ENCODE results near the gene CCDC85B.

The CCDC85B gene

GRCh38 chr11:65907878-65908277, 17.4 kb downstream of the CCDC85B start:
- Histone ChIP-seq H3K4me1 (ENCODE audit: control insufficient read depth, insufficient read depth, low read length) (peaks cover 27% of the 10 kb centered on the region), H3K36me3 (ENCODE audit: control insufficient read depth, insufficient read depth, low read length, severe bottlenecking) (no peaks in the 10 kb centered on the region), H3K27me3 (replicated peaks; ENCODE audit: control insufficient read depth, insufficient read depth, low read length) (no peaks in the 10 kb centered on the region), H3K9me3 (ENCODE audit: control insufficient read depth, low read length) (no peaks in the 10 kb centered on the region), H3K4me3 (ENCODE audit: low read length) (no peak overlapping the region), H3K9ac (ENCODE audit: low read length) (no peak overlapping the region)
- no peak for DNase-seq (ENCODE audit: low read depth)

- H3K4me1 ChIP-seq (ENCODE audit: control insufficient read depth, insufficient read depth, low read length) = peaks cover 57% of the 10 kb centered on the region
- peak overlapping the region; percentile 22 for H3K4me3 ChIP-seq (ENCODE audit: low read length)
- H3K36me3 ChIP-seq (ENCODE audit: control insufficient read depth, insufficient read depth, low read length, severe bottlenecking) = no peaks in the 10 kb centered on the region
- no peaks in the 10 kb centered on the region for H3K9me3 ChIP-seq (ENCODE audit: control insufficient read depth, low read length)
- no peaks in the 10 kb centered on the region for H3K27me3 ChIP-seq (replicated peaks; ENCODE audit: control insufficient read depth, insufficient read depth, low read length)
- peak overlapping the region; percentile 76 for H3K9ac ChIP-seq (ENCODE audit: low read length)
- peak; percentile 80 for DNase-seq (ENCODE audit: low read depth)
Observed at GRCh38 chr11:65911682-65912568, 21.5 kb downstream of the CCDC85B start.

GRCh38 chr11:65912845-65913244, 22.4 kb downstream of the CCDC85B start:
- H3K27me3 ChIP-seq (replicated peaks; ENCODE audit: control insufficient read depth, insufficient read depth, low read length) = no peaks in the 10 kb centered on the region
- H3K4me3 ChIP-seq (ENCODE audit: low read length) = no peak overlapping the region
- H3K36me3 ChIP-seq (ENCODE audit: control insufficient read depth, insufficient read depth, low read length, severe bottlenecking) = no peaks in the 10 kb centered on the region
- no peaks in the 10 kb centered on the region for H3K9me3 ChIP-seq (ENCODE audit: control insufficient read depth, low read length)
- H3K4me1 ChIP-seq (ENCODE audit: control insufficient read depth, insufficient read depth, low read length) = peaks cover 67% of the 10 kb centered on the region
- peak overlapping the region; percentile 76 for H3K9ac ChIP-seq (ENCODE audit: low read length)
- DNase-seq (ENCODE audit: low read depth) = peak; percentile 73

- no peaks in the 10 kb centered on the region for H3K9me3 ChIP-seq (ENCODE audit: control insufficient read depth, low read length)
- peak overlapping the region; percentile 96 for H3K4me3 ChIP-seq (ENCODE audit: low read length)
- peak overlapping the region; percentile 85 for H3K9ac ChIP-seq (ENCODE audit: low read length)
- H3K4me1 ChIP-seq (ENCODE audit: control insufficient read depth, insufficient read depth, low read length) = peaks cover 73% of the 10 kb centered on the region
- DNase-seq (ENCODE audit: low read depth) = no peak
- H3K27me3 ChIP-seq (replicated peaks; ENCODE audit: control insufficient read depth, insufficient read depth, low read length) = no peaks in the 10 kb centered on the region
- no peaks in the 10 kb centered on the region for H3K36me3 ChIP-seq (ENCODE audit: control insufficient read depth, insufficient read depth, low read length, severe bottlenecking)
Observed at GRCh38 chr11:65915101-65915820, 24.8 kb downstream of the CCDC85B start.

GRCh38 chr11:65915821-65916251, 25.4 kb downstream of the CCDC85B start:
- H3K4me1 ChIP-seq (ENCODE audit: control insufficient read depth, insufficient read depth, low read length) = peaks cover 79% of the 10 kb centered on the region
- peak overlapping the region; percentile 99 for H3K9ac ChIP-seq (ENCODE audit: low read length)
- no peaks in the 10 kb centered on the region for H3K9me3 ChIP-seq (ENCODE audit: control insufficient read depth, low read length)
- H3K4me3 ChIP-seq (ENCODE audit: low read length) = peak overlapping the region; percentile 96
- H3K27me3 ChIP-seq (replicated peaks; ENCODE audit: control insufficient read depth, insufficient read depth, low read length) = no peaks in the 10 kb centered on the region
- peak; percentile 99 for DNase-seq (ENCODE audit: low read depth)
- H3K36me3 ChIP-seq (ENCODE audit: control insufficient read depth, insufficient read depth, low read length, severe bottlenecking) = no peaks in the 10 kb centered on the region

GRCh38 chr11:65916391-65916790, 25.9 kb downstream of the CCDC85B start:
- H3K4me1 ChIP-seq (ENCODE audit: control insufficient read depth, insufficient read depth, low read length) = peaks cover 76% of the 10 kb centered on the region
- no peaks in the 10 kb centered on the region for H3K36me3 ChIP-seq (ENCODE audit: control insufficient read depth, insufficient read depth, low read length, severe bottlenecking)
- no peaks in the 10 kb centered on the region for H3K9me3 ChIP-seq (ENCODE audit: control insufficient read depth, low read length)
- DNase-seq (ENCODE audit: low read depth) = no peak
- no peaks in the 10 kb centered on the region for H3K27me3 ChIP-seq (replicated peaks; ENCODE audit: control insufficient read depth, insufficient read depth, low read length)
- H3K4me3 ChIP-seq (ENCODE audit: low read length) = peak overlapping the region; percentile 96
- H3K9ac ChIP-seq (ENCODE audit: low read length) = peak overlapping the region; percentile 99

GRCh38 chr11:65917077-65917433, 26.6 kb downstream of the CCDC85B start:
- no peak for DNase-seq (ENCODE audit: low read depth)
- Histone ChIP-seq H3K4me3 (ENCODE audit: low read length) (peak overlapping the region; percentile 96), H3K9ac (ENCODE audit: low read length) (peak overlapping the region; percentile 99), H3K27me3 (replicated peaks; ENCODE audit: control insufficient read depth, insufficient read depth, low read length) (no peaks in the 10 kb centered on the region), H3K9me3 (ENCODE audit: control insufficient read depth, low read length) (no peaks in the 10 kb centered on the region), H3K4me1 (ENCODE audit: control insufficient read depth, insufficient read depth, low read length) (peaks cover 70% of the 10 kb centered on the region), H3K36me3 (ENCODE audit: control insufficient read depth, insufficient read depth, low read length, severe bottlenecking) (peaks cover 2% of the 10 kb centered on the region)

- peaks cover 65% of the 10 kb centered on the region for H3K4me1 ChIP-seq (ENCODE audit: control insufficient read depth, insufficient read depth, low read length)
- no peaks in the 10 kb centered on the region for H3K9me3 ChIP-seq (ENCODE audit: control insufficient read depth, low read length)
- peak overlapping the region; percentile 99 for H3K9ac ChIP-seq (ENCODE audit: low read length)
- DNase-seq (ENCODE audit: low read depth) = no peak
- H3K4me3 ChIP-seq (ENCODE audit: low read length) = peak overlapping the region; percentile 96
- H3K36me3 ChIP-seq (ENCODE audit: control insufficient read depth, insufficient read depth, low read length, severe bottlenecking) = peaks cover 8% of the 10 kb centered on the region
- H3K27me3 ChIP-seq (replicated peaks; ENCODE audit: control insufficient read depth, insufficient read depth, low read length) = no peaks in the 10 kb centered on the region
Observed at GRCh38 chr11:65917434-65918210, 27.1 kb downstream of the CCDC85B start.

- Histone ChIP-seq H3K4me1 (ENCODE audit: control insufficient read depth, insufficient read depth, low read length) (peaks cover 56% of the 10 kb centered on the region), H3K9me3 (ENCODE audit: control insufficient read depth, low read length) (no peaks in the 10 kb centered on the region), H3K4me3 (ENCODE audit: low read length) (peak within 1 kb of the TSS; percentile 96), H3K36me3 (ENCODE audit: control insufficient read depth, insufficient read depth, low read length, severe bottlenecking) (peaks cover 16% of the 10 kb centered on the region), H3K27me3 (replicated peaks; ENCODE audit: control insufficient read depth, insufficient read depth, low read length) (no peaks in the 10 kb centered on the region), H3K9ac (ENCODE audit: low read length) (peak within 1 kb of the TSS; percentile 99)
- DNase-seq (ENCODE audit: low read depth) = no peak
Observed at GRCh38 chr11:65918211-65919140, 28.0 kb downstream of the CCDC85B start, which contains the start of gene C11orf68. C11orf68 (minus strand) TSS chr11:65919062; CDS start chr11:65919031, 31 bp downstream.

- DNase-seq (ENCODE audit: low read depth) = peak; percentile 100
- Histone ChIP-seq H3K36me3 (ENCODE audit: control insufficient read depth, insufficient read depth, low read length, severe bottlenecking) (peaks cover 19% of the 10 kb centered on the region), H3K27me3 (replicated peaks; ENCODE audit: control insufficient read depth, insufficient read depth, low read length) (no peaks in the 10 kb centered on the region), H3K9me3 (ENCODE audit: control insufficient read depth, low read length) (no peaks in the 10 kb centered on the region), H3K4me1 (ENCODE audit: control insufficient read depth, insufficient read depth, low read length) (peaks cover 50% of the 10 kb centered on the region), H3K4me3 (ENCODE audit: low read length) (peak within 1 kb of the TSS; percentile 96), H3K9ac (ENCODE audit: low read length) (peak within 1 kb of the TSS; percentile 99)
Observed at GRCh38 chr11:65919141-65919572, 28.7 kb downstream of the CCDC85B start, which contains the start of gene DRAP1. DRAP1 (plus strand) TSS chr11:65919426; CDS start chr11:65919502, 76 bp downstream.
